ENCODE measurements around the gene TAP1.

GRCh38 chr6:32839356-32839755 lies 14.1 kb downstream of the TAP1 start:
- no peak for TF ChIP-seq CTCF (IDR thresholded peaks at IDR 0.05)
- no peak for TF ChIP-seq POLR2A (IDR thresholded peaks at IDR 0.05)
